GM13976 (cell line): ENCODE measurements around the gene COBL.

Source experiments
- DNase-seq: peaks from one replicate; pipeline ENCODE4 v3.0.0; 2012; ENCODE audit warnings: low spot score
- CTCF ChIP-seq: IDR thresholded peaks from 2 replicates; pipeline ENCODE4 v1.5.1; 2012; ENCODE audit warnings: borderline replicate concordance, mild to moderate bottlenecking; ENCODE audit not compliant: insufficient read depth; ENCODE audit errors: extremely low read depth, missing control alignments, control extremely low read depth
- in situ Hi-C: fragments of 300-500 bp; cut with MboI; formaldehyde crosslinking; loops from one replicate; pipeline ENCODE4 v1.12.0; 2022; ENCODE audit warnings: low sequenced_read_pairs, mixed read lengths, inconsistent platforms; ENCODE audit not compliant: unreplicated experiment

COBL gene

GRCh38 chr7:51263631-51264484, 52.8 kb downstream of the COBL start:
- in situ Hi-C loops, result no loop called here
- TF ChIP-seq CTCF, result no peak
- no peak for DNase-seq

- no peak for TF ChIP-seq CTCF
- in situ Hi-C loops, result no loop called here
- DNase-seq, result no peak
Observed at GRCh38 chr7:51262796-51263531, 53.6 kb downstream of the COBL start.

- DNase-seq, result no peak
- in situ Hi-C loops, result no loop called here
- TF ChIP-seq CTCF, result no peak
Observed at GRCh38 chr7:51261950-51262795, 54.4 kb downstream of the COBL start.

- no peak for DNase-seq
- in situ Hi-C loops, result no loop called here
- no peak for TF ChIP-seq CTCF
Observed at GRCh38 chr7:51261117-51261835, 55.3 kb downstream of the COBL start.

GRCh38 chr7:51260516-51260915, 56.1 kb downstream of the COBL start:
- no peak for TF ChIP-seq CTCF
- no peak for DNase-seq
- in situ Hi-C loops, result no loop called here
